Right lobe of liver (tissue), 6 donors: ENCODE results near the gene DDN. TPM values are rescaled to one million over a fixed set of nuclear protein-coding genes. Genes with fewer than 3 reads are reported as not detected.

ENCODE experiments used
- ATAC-seq, 4 donors: fragments of 200-7000 bp; cut with Tn5 transposase; one replicate each; pipeline ENCODE4 v1.9.1; 2020; ENCODE audit warnings: mild to moderate bottlenecking in 4 of 4, moderate library complexity in 4 of 4
- DNase-seq, 3 donors: peaks; one replicate each; pipeline ENCODE4 v3.0.0-alpha.2; 2020
- H3K27ac ChIP-seq, 3 donors: fragments of 200-600 bp; one replicate each; pipeline ENCODE4 v1.8.0; 2022
- H3K27me3 ChIP-seq, 2 donors: fragments of 200-600 bp; one replicate each; pipeline ENCODE4 v1.8.0; 2022
- H3K36me3 ChIP-seq, 4 donors: fragments of 200-600 bp; sonication (generic) in 1 of 4; one replicate each; pipeline versions ENCODE4 v1.5.1 to v1.8.0; 2017 to 2022; ENCODE audit warnings: control low read depth in 1 of 4
- H3K4me1 ChIP-seq, 4 donors: fragments of 200-600 bp; sonication (generic) in 1 of 4; one replicate each; pipeline versions ENCODE4 v1.5.1 to v1.8.0; 2017 to 2022; ENCODE audit warnings: control low read depth in 1 of 4
- H3K4me3 ChIP-seq, 3 donors: fragments of 200-600 bp; one replicate each; pipeline ENCODE4 v1.8.0; 2022
- H3K9me3 ChIP-seq, 4 donors: fragments of 200-600 bp; sonication (generic) in 1 of 4; one replicate each; pipeline versions ENCODE4 v1.5.1 to v1.8.0; 2017 to 2022; ENCODE audit warnings: control low read depth in 1 of 4
- CTCF ChIP-seq, 4 donors: fragments of 200-600 bp in 3 of 4; fragments of 450-650 bp in 1 of 4; IDR thresholded peaks; one replicate each; pipeline versions ENCODE4 v1.5.1 to v1.8.0; 2016 to 2022; ENCODE audit warnings: antibody characterized with exemption in 4 of 4, mild to moderate bottlenecking in 2 of 4
- POLR2A ChIP-seq: fragments of 450-650 bp; IDR thresholded peaks from one replicate; pipeline ENCODE4 v1.6.1; 2017; ENCODE audit warnings: antibody characterized with exemption, mild to moderate bottlenecking
- WGBS: methylation state at CpG from one replicate; pipeline ENCODE4 v1.1.6; 2018; ENCODE audit warnings: low coverage, low lambda C conversion rate; ENCODE audit not compliant: insufficient coverage; ENCODE audit errors: missing lambda C conversion rate; 5-methylcytosine and 5-hydroxymethylcytosine counted together
- intact Hi-C, 2 donors: fragments of 100-400 bp; cut with DNase I; formaldehyde crosslinking; loops; one replicate each; pipeline versions ENCODE4 v1.11.2 to v1.14.1; 2022
- small RNA-seq, 2 experiments: library from RNA; depleted of rRNA; stranded (forward); fragments of <200 nt; gene quantifications; one replicate each; pipeline ENCODE3, GENCODE V24; 2016
- total RNA-seq, 6 experiments: library from RNA; depleted of rRNA in 2 of 6; stranded (reverse); fragments of >200 nt in 2 of 6; fragmentation: NEBNext Ultra II Directional in 3 of 6; extraction: Animal tissue kit (Norgen Biotek cat#: 25700) in 3 of 6; gene quantifications; one replicate each; pipeline versions ENCODE4 v1.1.0 to v1.2.4, GENCODE V29; 2016 to 2023
- donor health status: DM: no; HTN: yes; CAD: no.
- donor health status: DM: no; HTN: no; CAD: no.
- donor health status: DM: no; HTN: no; CAD: no.
- donor health status: DM: no; HTN: yes; CAD: no.
- donor health status: DM: no; HTN: yes; CAD: no.

The DDN gene
- total RNA-seq, 6 experiments from 2014 or later, result 0.18 to 0.19 TPM; not detected in 4

- H3K4me3 ChIP-seq, result no peak overlapping the region
- WGBS, result 60% methylated on average over 2 of the region's 3 CpGs
- ATAC-seq, result no peak
- no peak overlapping the region for H3K27ac ChIP-seq
- intact Hi-C loops, result no loop called here
- peaks cover 0 to 2% (median 0%) of the 10 kb centered on the region in 4 donors for H3K36me3 ChIP-seq
- H3K27me3 ChIP-seq, result no peaks in the 10 kb centered on the region
- TF ChIP-seq CTCF (IDR thresholded peaks at IDR 0.05) (no peak), POLR2A (no peak)
- DNase-seq, result no peak
- no peaks in the 10 kb centered on the region for H3K9me3 ChIP-seq
- H3K4me1 ChIP-seq, result no peaks in the 10 kb centered on the region
These were observed 51.4 kb downstream of the DDN start for GRCh38 chr12:48947727-48948126.

- no peak overlapping the region for H3K27ac ChIP-seq
- no peak overlapping the region for H3K4me3 ChIP-seq
- no peak for DNase-seq
- H3K4me1 ChIP-seq, result no peaks in the 10 kb centered on the region
- H3K9me3 ChIP-seq, result no peaks in the 10 kb centered on the region
- intact Hi-C loops, result no loop called here
- ATAC-seq, result no peak
- 84% methylated on average over 5 of the region's 6 CpGs for WGBS
- no peaks in the 10 kb centered on the region for H3K27me3 ChIP-seq
- H3K36me3 ChIP-seq, result no peaks in the 10 kb centered on the region
- TF ChIP-seq POLR2A (no peak), CTCF (IDR thresholded peaks at IDR 0.05) (no peak)
These were observed 52.2 kb downstream of the DDN start for GRCh38 chr12:48946943-48947342.

GRCh38 chr12:48946205-48946604 lies 53.0 kb downstream of the DDN start:
- intact Hi-C loops, result no loop called here
- DNase-seq (no peak), ATAC-seq (no peak)
- Histone ChIP-seq H3K4me3 (no peak overlapping the region), H3K9me3 (no peaks in the 10 kb centered on the region), H3K4me1 (no peaks in the 10 kb centered on the region), H3K27me3 (no peaks in the 10 kb centered on the region), H3K27ac (no peak overlapping the region), H3K36me3 (no peaks in the 10 kb centered on the region)
- TF ChIP-seq CTCF (IDR thresholded peaks at IDR 0.05) (no peak), POLR2A (no peak)

Small RNAs within 50 kb of the gene (small RNA-seq; reads per million reads assigned to genes)
- gene RNU6-940P, result 0 reads per million in 2 experiments

Other genes starting within 250 kb of the DDN start
- 10 to 100 TPM; 10.9 to 21.4 (median 14.4) TPM for gene ADCY6, start 210.3 kb downstream of the DDN start, total RNA-seq
- 1 to 10 TPM in 4 of 6 experiments, under 1 TPM in 2; 0.62 to 2.1 (median 1.2) TPM for gene CACNB3, start 180.9 kb downstream of the DDN start, total RNA-seq
- 10 to 100 TPM; 24.4 to 39.6 (median 31.8) TPM for gene DDX23, start 147.2 kb downstream of the DDN start, total RNA-seq
- 10 to 100 TPM in 5 of 6 experiments, 1 to 10 TPM in 1; 6.4 to 72.8 (median 17.2) TPM for gene RND1, start 133.5 kb downstream of the DDN start, total RNA-seq
- gene FKBP11, start 73.9 kb downstream of the DDN start, total RNA-seq, result 10 to 100 TPM; 34.9 to 59.5 (median 52.5) TPM
- gene ARF3, start 41.9 kb downstream of the DDN start, total RNA-seq, result 10 to 100 TPM; 30.9 to 50.7 (median 47.2) TPM
- under 1 TPM in 2 of 6 experiments, not detected in 4; 0.12 TPM for gene WNT10B, start 27.6 kb downstream of the DDN start, total RNA-seq
- gene WNT1, start 21.1 kb downstream of the DDN start, total RNA-seq, result not detected
- gene PRKAG1, start 19.4 kb upstream of the DDN start, total RNA-seq, result 10 to 100 TPM; 24.8 to 36.2 (median 30.1) TPM
- 10 to 100 TPM; 28.6 to 35.4 (median 33.3) TPM for gene KMT2D, start 61.4 kb upstream of the DDN start, total RNA-seq
- under 1 TPM in 5 of 6 experiments, not detected in 1; 0.17 to 0.60 (median 0.43) TPM for gene RHEBL1, start 70.6 kb upstream of the DDN start, total RNA-seq
- gene DHH, start 95.4 kb upstream of the DDN start, total RNA-seq, result under 1 TPM in 3 of 6 experiments, not detected in 3; 0.04 to 0.13 (median 0.07) TPM
- 10 to 100 TPM; 12.2 to 34.5 (median 16.3) TPM for gene LMBR1L, start 111.5 kb upstream of the DDN start, total RNA-seq
- gene TUBA1B, start 132.0 kb upstream of the DDN start, total RNA-seq, result 100 to 1,000 TPM in 5 of 6 experiments, 10 to 100 TPM in 1; 90.3 to 370 (median 174) TPM
- 10 to 100 TPM in 2 of 6 experiments, 1 to 10 TPM in 4; 3.8 to 18.9 (median 5.8) TPM for gene TUBA1A, start 189.7 kb upstream of the DDN start, total RNA-seq